Neural progenitor cell (in vitro differentiated cells): ENCODE data around the gene CABYR. TPM values are rescaled to one million over a fixed set of nuclear protein-coding genes. Genes with fewer than 3 reads are reported as not detected.

ENCODE experiments used
- DNase-seq: peaks from one replicate; pipeline ENCODE4 v3.0.0-alpha.2; 2016; ENCODE audit warnings: low spot score
- H2AFZ ChIP-seq: fragments of 200-600 bp; sonication (generic); replicated peaks from 2 replicates; pipeline ENCODE4 v1.6.1; 2016; ENCODE audit warnings: antibody characterized with exemption
- H3F3A ChIP-seq: fragments of 200-600 bp; sonication (generic); 2 replicates; pipeline ENCODE4 v1.6.1; 2016; ENCODE audit warnings: antibody characterized with exemption, low read depth
- H3K27ac ChIP-seq: fragments of 200-600 bp; sonication (generic); 2 replicates; pipeline ENCODE4 v1.5.1; 2016; ENCODE audit warnings: mild to moderate bottlenecking
- H3K27me3 ChIP-seq: fragments of 200-600 bp; sonication (generic); 2 replicates; pipeline ENCODE4 v1.6.1; 2016; ENCODE audit warnings: mild to moderate bottlenecking, moderate library complexity
- H3K36me3 ChIP-seq: fragments of 200-600 bp; sonication (generic); 2 replicates; pipeline ENCODE4 v1.5.1; 2016
- H3K4me1 ChIP-seq: fragments of 200-600 bp; sonication (generic); 2 replicates; pipeline ENCODE4 v1.6.1; 2016; ENCODE audit warnings: mixed run types
- H3K4me2 ChIP-seq: fragments of 200-600 bp; sonication (generic); 2 replicates; pipeline ENCODE4 v1.6.1; 2016
- H3K4me3 ChIP-seq: fragments of 200-600 bp; sonication (generic); 2 replicates; pipeline ENCODE4 v1.5.1; 2016
- H3K79me2 ChIP-seq: fragments of 200-600 bp; sonication (generic); 2 replicates; pipeline ENCODE4 v1.6.1; 2016; ENCODE audit warnings: low read depth
- H3K9ac ChIP-seq: fragments of 200-600 bp; sonication (generic); 2 replicates; pipeline ENCODE4 v1.6.1; 2016
- H3K9me3 ChIP-seq: fragments of 200-600 bp; sonication (generic); 2 replicates; pipeline ENCODE4 v1.5.1; 2016; ENCODE audit warnings: low read depth
- H4K20me1 ChIP-seq: fragments of 200-600 bp; sonication (generic); 2 replicates; pipeline ENCODE4 v1.6.1; 2016; ENCODE audit warnings: low read depth
- H3K27ac Mint-ChIP-seq: 3 replicates; pipeline ENCODE4 v1.8.0; 2021; ENCODE audit warnings: mixed read lengths
- H3K27me3 Mint-ChIP-seq: 2 replicates; pipeline ENCODE4 v1.8.0; 2022; ENCODE audit warnings: low read depth, mild to moderate bottlenecking, inconsistent platforms, moderate library complexity, mixed read lengths; ENCODE audit not compliant: insufficient read depth
- H3K36me3 Mint-ChIP-seq: 3 replicates; pipeline ENCODE4 v1.8.0; 2021; ENCODE audit warnings: mixed read lengths
- H3K4me1 Mint-ChIP-seq: 3 replicates; pipeline ENCODE4 v1.8.0; 2021; ENCODE audit warnings: mixed read lengths
- H3K4me3 Mint-ChIP-seq: 3 replicates; pipeline ENCODE4 v1.8.0; 2021; ENCODE audit warnings: mild to moderate bottlenecking, moderate library complexity, mixed read lengths
- H3K9me3 Mint-ChIP-seq: 3 replicates; pipeline ENCODE4 v1.8.0; 2020; ENCODE audit warnings: mixed read lengths
- EZH2 ChIP-seq: fragments of 200-600 bp; sonication (generic); IDR thresholded peaks from 2 replicates; pipeline ENCODE4 v1.6.1; 2017; ENCODE audit warnings: antibody characterized with exemption, mild to moderate bottlenecking, moderate library complexity
- EZH2phosphoT487 ChIP-seq: fragments of 200-600 bp; sonication (generic); IDR thresholded peaks from 2 replicates; pipeline ENCODE4 v1.6.1; 2017; ENCODE audit warnings: antibody characterized with exemption
- total RNA-seq: library from RNA; depleted of rRNA; stranded (reverse); fragments of >200 nt; gene quantifications from 2 replicates; pipeline ENCODE4 v1.2.3, GENCODE V29; 2015; ENCODE audit warnings: low replicate concordance
- TF ChIP-seq, protein P1 (sequence below): fragments of 200-600 bp; sonication (generic); IDR thresholded peaks from 2 replicates; pipeline ENCODE4 v1.5.1; 2017; ENCODE audit warnings: antibody characterized with exemption, mild to moderate bottlenecking

The CABYR gene
- total RNA-seq, 1 donor from 2014 or later, result 12.0 TPM

DNA sequence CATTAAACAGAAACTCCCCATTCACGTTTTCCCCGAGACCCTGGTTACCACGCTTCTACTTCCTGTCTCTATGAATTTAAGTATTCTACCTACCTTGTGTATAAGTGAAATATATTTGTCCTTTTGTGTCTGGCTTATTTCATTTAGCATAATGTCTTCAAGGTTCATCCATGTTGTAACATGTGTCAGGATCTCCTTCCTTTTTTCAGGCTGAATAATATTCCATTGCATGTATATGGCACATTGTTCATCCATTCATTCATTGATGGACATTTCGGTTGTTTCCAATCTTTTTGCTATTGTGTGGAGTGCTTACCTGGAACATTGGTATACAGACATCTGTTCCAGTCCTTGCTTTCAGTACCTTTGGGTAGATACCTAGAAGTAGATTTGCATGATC lies 18.2 kb upstream of the CABYR start:
- no peaks in the 10 kb centered on the region for H3K27me3 ChIP-seq
- H3K4me3 Mint-ChIP-seq, result no peak overlapping the region
- no peaks in the 10 kb centered on the region for H3K36me3 ChIP-seq
- no peak for DNase-seq
- no peak overlapping the region for H3K9ac ChIP-seq
- H3K4me1 ChIP-seq, result no peaks in the 10 kb centered on the region
- no peaks in the 10 kb centered on the region for H3F3A ChIP-seq
- no peaks in the 10 kb centered on the region for H3K9me3 Mint-ChIP-seq
- no peak overlapping the region for H3K27ac ChIP-seq
- TF ChIP-seq EZH2phosphoT487, result no peak
- TF ChIP-seq, protein P1, sequence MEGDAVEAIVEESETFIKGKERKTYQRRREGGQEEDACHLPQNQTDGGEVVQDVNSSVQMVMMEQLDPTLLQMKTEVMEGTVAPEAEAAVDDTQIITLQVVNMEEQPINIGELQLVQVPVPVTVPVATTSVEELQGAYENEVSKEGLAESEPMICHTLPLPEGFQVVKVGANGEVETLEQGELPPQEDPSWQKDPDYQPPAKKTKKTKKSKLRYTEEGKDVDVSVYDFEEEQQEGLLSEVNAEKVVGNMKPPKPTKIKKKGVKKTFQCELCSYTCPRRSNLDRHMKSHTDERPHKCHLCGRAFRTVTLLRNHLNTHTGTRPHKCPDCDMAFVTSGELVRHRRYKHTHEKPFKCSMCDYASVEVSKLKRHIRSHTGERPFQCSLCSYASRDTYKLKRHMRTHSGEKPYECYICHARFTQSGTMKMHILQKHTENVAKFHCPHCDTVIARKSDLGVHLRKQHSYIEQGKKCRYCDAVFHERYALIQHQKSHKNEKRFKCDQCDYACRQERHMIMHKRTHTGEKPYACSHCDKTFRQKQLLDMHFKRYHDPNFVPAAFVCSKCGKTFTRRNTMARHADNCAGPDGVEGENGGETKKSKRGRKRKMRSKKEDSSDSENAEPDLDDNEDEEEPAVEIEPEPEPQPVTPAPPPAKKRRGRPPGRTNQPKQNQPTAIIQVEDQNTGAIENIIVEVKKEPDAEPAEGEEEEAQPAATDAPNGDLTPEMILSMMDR, result no peak
- no peak for TF ChIP-seq EZH2
- H3K4me1 Mint-ChIP-seq, result peaks cover under 1% of the 10 kb centered on the region
- no peaks in the 10 kb centered on the region for H3K79me2 ChIP-seq
- no peaks in the 10 kb centered on the region for H4K20me1 ChIP-seq
- no peak overlapping the region for H3K27ac Mint-ChIP-seq
- H3K36me3 Mint-ChIP-seq, result peaks cover 10% of the 10 kb centered on the region
- no peak overlapping the region for H2AFZ ChIP-seq
- no peak overlapping the region for H3K4me3 ChIP-seq
- H3K4me2 ChIP-seq, result no peak overlapping the region
- H3K9me3 ChIP-seq, result no peaks in the 10 kb centered on the region
- no peaks in the 10 kb centered on the region for H3K27me3 Mint-ChIP-seq

DNA sequence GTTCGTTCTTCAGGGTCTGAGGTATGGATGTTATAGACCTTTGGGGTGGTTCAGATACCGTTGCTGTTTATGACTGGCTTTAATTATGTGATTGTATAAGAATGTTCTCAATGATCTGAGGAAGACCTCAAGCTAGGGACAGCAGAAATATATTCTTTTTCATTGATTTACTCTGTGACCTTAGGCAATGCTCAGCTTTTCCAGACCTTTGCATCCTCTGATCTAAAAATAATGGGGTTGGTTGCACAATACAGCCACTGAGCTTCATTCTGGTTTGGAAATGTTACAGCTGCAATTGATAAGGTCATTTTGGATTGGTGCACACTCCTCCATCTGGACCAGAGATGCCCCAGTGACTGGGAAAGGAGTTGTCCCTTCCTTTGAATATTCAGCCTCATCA lies 17.2 kb upstream of the CABYR start:
- H3K4me3 Mint-ChIP-seq, result no peak overlapping the region
- TF ChIP-seq, protein P1, result no peak
- TF ChIP-seq EZH2phosphoT487 (no peak), EZH2 (no peak)
- H3K9me3 Mint-ChIP-seq, result no peaks in the 10 kb centered on the region
- Histone ChIP-seq H3K9me3 (no peaks in the 10 kb centered on the region), H3K9ac (no peak overlapping the region), H3F3A (no peaks in the 10 kb centered on the region), H3K27me3 (no peaks in the 10 kb centered on the region), H3K36me3 (no peaks in the 10 kb centered on the region), H4K20me1 (no peaks in the 10 kb centered on the region), H3K4me3 (no peak overlapping the region), H2AFZ (no peak overlapping the region), H3K27ac (no peak overlapping the region), H3K79me2 (no peaks in the 10 kb centered on the region), H3K4me2 (no peak overlapping the region), H3K4me1 (no peaks in the 10 kb centered on the region)
- no peaks in the 10 kb centered on the region for H3K4me1 Mint-ChIP-seq
- H3K27ac Mint-ChIP-seq, result no peak overlapping the region
- DNase-seq, result no peak
- no peaks in the 10 kb centered on the region for H3K27me3 Mint-ChIP-seq
- peaks cover 10% of the 10 kb centered on the region for H3K36me3 Mint-ChIP-seq

DNA sequence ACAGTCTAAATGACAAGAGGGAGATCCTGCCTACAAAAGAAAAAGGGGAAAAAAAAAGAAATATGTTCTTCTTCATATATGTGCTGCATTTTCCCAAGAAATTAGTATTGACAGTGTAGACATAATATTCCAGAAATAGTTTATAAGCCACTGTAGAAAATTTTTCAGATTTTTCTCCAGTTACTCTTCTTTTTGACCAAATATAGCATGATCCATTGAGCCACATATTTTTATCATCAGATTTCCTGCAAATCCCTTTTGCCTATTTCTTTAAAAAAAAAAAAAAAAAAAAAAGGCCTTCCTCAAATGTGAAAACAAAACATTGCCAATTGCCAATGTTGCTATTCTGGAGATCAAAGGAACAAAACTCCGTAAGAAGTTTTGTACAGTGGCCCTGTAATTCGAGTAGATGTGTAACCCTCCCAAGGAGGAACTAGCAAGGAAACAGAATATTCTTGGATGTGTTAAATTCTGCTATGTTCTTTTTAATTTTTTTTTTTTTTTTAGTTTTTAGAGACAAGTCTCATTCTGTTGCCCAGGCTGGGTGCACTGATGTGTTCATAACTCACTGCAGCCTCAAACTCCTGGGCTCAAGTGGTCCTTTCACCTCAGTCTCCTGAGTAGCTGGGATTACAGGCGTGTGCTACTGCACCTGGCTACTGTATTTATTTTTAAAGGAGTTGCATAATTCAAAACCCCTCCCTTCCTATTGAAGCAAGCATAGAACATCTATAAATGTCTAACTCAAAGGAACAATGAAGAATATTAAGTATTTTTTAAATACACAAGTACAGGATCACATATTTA lies 12.5 kb upstream of the CABYR start:
- Histone ChIP-seq H3K79me2 (no peaks in the 10 kb centered on the region), H3F3A (no peaks in the 10 kb centered on the region), H3K4me3 (no peak overlapping the region), H3K27me3 (no peaks in the 10 kb centered on the region), H2AFZ (no peak overlapping the region), H3K9ac (no peak overlapping the region), H3K36me3 (no peaks in the 10 kb centered on the region), H3K4me2 (no peak overlapping the region), H3K9me3 (no peaks in the 10 kb centered on the region), H4K20me1 (no peaks in the 10 kb centered on the region), H3K27ac (no peak overlapping the region), H3K4me1 (no peaks in the 10 kb centered on the region)
- Mint-ChIP-seq H3K27ac (no peak overlapping the region), H3K27me3 (no peaks in the 10 kb centered on the region), H3K4me3 (no peak overlapping the region), H3K4me1 (no peaks in the 10 kb centered on the region), H3K36me3 (peaks cover 13% of the 10 kb centered on the region), H3K9me3 (no peaks in the 10 kb centered on the region)
- TF ChIP-seq EZH2phosphoT487 (no peak), EZH2 (no peak)
- TF ChIP-seq, protein P1, result no peak
- DNase-seq, result no peak
